HG02938 (cell line): ENCODE data around the gene SHOC2.

Experiments
- ATAC-seq: cut with Tn5 transposase; IDR thresholded peaks from one replicate; pipeline ENCODE4 v1.9.1; 2021; ENCODE audit warnings: mild to moderate bottlenecking, moderate library complexity; ENCODE audit not compliant: unreplicated experiment

The SHOC2 gene

GRCh38 chr10:111039522-111039921, 120.1 kb downstream of the SHOC2 start:
- ATAC-seq = no peak

DNA sequence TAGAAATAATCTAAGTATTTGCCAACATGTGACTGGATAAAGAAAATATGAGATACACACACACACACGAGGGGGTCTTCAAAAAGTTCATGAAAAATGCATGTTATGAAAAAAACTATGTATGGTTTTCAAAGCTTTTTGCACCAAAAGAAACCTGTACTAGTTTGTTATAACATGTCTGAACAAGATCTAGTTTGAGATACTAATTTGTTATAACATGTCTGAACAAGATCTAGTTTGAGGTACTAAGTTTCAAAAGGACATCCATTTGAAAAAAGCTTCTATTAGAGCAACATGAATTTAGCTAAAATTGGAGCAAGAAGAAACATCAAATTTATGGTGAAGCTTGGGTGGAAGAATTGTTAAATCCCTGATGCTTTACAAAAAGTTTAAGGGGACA, 137.6 kb downstream of the SHOC2 start:
- no peak for ATAC-seq
